Cardiac muscle cell (in vitro differentiated cells and primary cell): Measurements from ENCODE around the gene ACAP1. TPM values are rescaled to one million over a fixed set of nuclear protein-coding genes. Genes with fewer than 3 reads are reported as not detected.
A peak's percentile ranks its signal among the peaks of the same experiment; 100 is the strongest.

Experiments
- DNase-seq, 2 donors: peaks; one replicate each; pipeline versions ENCODE4 v3.0.0 to v3.0.0-alpha.2; 2010 to 2017; ENCODE audit warnings: low read depth in 1 of 2, low spot score in 1 of 2
- H3K27ac ChIP-seq: fragments of 200-600 bp; sonication (generic); 2 replicates; pipeline ENCODE4 v1.5.1; 2016
- H3K27me3 ChIP-seq: fragments of 200-600 bp; sonication (generic); 2 replicates; pipeline ENCODE4 v1.6.0; 2016; ENCODE audit warnings: control low read depth
- H3K36me3 ChIP-seq: fragments of 200-600 bp; sonication (generic); 2 replicates; pipeline ENCODE4 v1.5.1; 2016; ENCODE audit warnings: control low read depth
- H3K4me1 ChIP-seq: fragments of 200-600 bp; sonication (generic); 2 replicates; pipeline ENCODE4 v1.8.1; 2017; ENCODE audit warnings: low read depth, mild to moderate bottlenecking, mixed run types
- H3K4me3 ChIP-seq: fragments of 200-600 bp; sonication (generic); 2 replicates; pipeline ENCODE4 v1.5.1; 2016; ENCODE audit warnings: mild to moderate bottlenecking
- H3K9me3 ChIP-seq: fragments of 200-600 bp; sonication (generic); 2 replicates; pipeline ENCODE4 v1.5.1; 2017; ENCODE audit warnings: low read depth, mild to moderate bottlenecking, control low read depth
- polyA plus RNA-seq: library from polyadenylated mRNA; unstranded; fragments of >200 nt; fragmentation: Nextera tagmentation; extraction: Ambion mirVana; gene quantifications from 2 replicates; pipeline ENCODE4 v1.2.1, GENCODE V29; 2016
- total RNA-seq: library from RNA; depleted of rRNA; stranded (reverse); fragments of >200 nt; gene quantifications from 2 replicates; pipeline ENCODE4 v1.2.3, GENCODE V29; 2016
- TF ChIP-seq, protein P1 (sequence below): IDR thresholded peaks from 2 replicates; pipeline ENCODE4 v1.5.1; 2012; ENCODE audit warnings: low read depth, mild to moderate bottlenecking, low read length

Gene ACAP1
- total and polyA plus RNA-seq, 2 experiments from 2014 or later, result 1.4 to 32.1 TPM

DNA sequence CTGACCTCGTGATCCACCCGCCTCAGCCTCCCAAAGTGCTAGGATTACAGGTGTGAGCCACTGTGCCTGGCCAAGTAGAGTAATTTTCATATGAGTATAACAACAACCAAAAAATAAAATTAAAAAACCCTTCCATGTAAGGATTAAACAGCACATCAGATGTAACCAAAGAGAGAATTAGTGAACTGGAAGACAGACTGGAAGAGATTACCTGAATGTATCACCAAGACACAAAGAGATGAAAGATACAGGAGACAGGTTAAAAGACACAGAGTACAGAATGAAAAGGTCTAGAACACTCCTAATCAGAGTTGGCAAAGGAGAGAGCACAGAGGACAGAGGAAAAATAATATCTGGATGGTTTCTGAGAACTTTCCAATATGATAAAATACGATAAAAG, 42.8 kb downstream of the ACAP1 start:
- no peak overlapping the region for H3K27ac ChIP-seq
- H3K4me3 ChIP-seq, result no peak overlapping the region
- no peaks in the 10 kb centered on the region for H3K36me3 ChIP-seq
- no peak for DNase-seq
- peaks cover 41% of the 10 kb centered on the region for H3K27me3 ChIP-seq
- H3K4me1 ChIP-seq, result no peaks in the 10 kb centered on the region
- H3K9me3 ChIP-seq, result no peaks in the 10 kb centered on the region
- TF ChIP-seq, protein P1, sequence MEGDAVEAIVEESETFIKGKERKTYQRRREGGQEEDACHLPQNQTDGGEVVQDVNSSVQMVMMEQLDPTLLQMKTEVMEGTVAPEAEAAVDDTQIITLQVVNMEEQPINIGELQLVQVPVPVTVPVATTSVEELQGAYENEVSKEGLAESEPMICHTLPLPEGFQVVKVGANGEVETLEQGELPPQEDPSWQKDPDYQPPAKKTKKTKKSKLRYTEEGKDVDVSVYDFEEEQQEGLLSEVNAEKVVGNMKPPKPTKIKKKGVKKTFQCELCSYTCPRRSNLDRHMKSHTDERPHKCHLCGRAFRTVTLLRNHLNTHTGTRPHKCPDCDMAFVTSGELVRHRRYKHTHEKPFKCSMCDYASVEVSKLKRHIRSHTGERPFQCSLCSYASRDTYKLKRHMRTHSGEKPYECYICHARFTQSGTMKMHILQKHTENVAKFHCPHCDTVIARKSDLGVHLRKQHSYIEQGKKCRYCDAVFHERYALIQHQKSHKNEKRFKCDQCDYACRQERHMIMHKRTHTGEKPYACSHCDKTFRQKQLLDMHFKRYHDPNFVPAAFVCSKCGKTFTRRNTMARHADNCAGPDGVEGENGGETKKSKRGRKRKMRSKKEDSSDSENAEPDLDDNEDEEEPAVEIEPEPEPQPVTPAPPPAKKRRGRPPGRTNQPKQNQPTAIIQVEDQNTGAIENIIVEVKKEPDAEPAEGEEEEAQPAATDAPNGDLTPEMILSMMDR, result no peak

DNA sequence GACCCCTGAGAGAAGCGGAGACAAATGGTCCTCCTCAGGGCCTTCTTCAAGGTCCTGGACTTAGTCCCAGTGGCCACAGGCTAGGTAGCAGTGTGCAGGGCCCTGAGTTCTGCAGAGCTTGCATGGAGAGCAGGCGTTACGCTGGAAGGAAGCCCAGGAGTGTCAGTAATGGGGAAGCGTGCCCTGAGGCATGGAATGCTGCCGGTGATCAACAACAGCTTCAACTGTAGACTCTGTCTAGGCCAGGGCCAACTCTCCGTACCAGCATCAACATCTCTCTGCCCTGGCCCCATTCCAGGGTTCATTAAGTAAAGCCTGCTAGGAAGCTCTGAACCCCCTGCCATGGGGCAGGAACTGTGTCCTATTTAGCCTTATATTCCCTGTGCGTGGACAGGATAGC, 44.0 kb downstream of the ACAP1 start:
- Histone ChIP-seq H3K36me3 (no peaks in the 10 kb centered on the region), H3K9me3 (no peaks in the 10 kb centered on the region), H3K27ac (no peak overlapping the region), H3K4me1 (no peaks in the 10 kb centered on the region), H3K4me3 (no peak overlapping the region), H3K27me3 (peaks cover 45% of the 10 kb centered on the region)
- DNase-seq, result peak in 1 of 2 donors; percentile 71
- TF ChIP-seq, protein P1, result no peak

DNA sequence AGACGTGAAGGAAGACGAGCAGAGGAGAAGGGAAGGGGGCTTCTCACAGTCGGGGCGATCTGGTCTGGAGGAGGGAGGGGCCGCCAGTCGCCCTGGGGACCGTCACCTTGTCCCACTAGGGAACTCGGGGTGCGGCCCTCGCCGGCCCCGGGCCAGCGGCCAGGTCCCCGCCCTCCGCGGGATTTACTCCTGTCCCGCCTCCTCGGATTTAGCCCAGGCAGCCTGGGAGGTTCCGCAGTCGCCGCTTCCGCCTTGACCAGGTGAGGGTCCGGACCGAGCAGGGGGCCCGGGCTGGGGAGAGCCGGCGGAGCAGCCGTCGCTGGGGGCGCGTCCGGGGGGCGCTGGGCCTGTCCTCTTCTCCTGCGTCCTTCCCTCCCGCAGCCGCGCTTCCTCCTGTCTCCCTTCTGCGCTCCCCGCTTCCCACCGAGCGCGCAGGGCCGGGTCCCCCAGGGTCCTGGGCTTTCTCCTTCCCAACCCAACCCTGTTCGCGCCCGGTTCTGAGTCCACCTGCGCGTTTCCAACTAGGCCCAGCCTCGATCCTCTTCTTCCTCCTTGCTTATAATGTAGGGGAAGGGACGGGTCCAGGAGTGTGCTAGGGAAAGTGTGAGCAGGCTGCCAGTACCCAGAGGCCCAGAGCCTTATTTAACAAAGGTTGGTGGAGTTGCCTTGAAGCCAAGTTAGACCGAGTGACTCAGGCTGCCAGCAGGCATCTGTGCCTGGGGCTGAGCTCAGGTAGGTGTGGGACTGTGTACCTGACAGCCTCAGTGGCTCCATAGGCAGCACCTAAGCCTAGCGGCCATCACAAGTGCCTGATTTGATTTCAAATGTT, 44.7 kb downstream of the ACAP1 start, which contains the start of gene TNK1:
TNK1 (plus strand) TSS at position 235 of the 829 bp plus-strand sequence. CDS start 1,838 bp downstream, outside the sequence.
- peak within 1 kb of the TSS; percentile 14 for H3K4me3 ChIP-seq
- peak in 1 of 2 donors; percentile 36 for DNase-seq
- TF ChIP-seq, protein P1, result no peak
- no peak within 1 kb of the TSS for H3K27ac ChIP-seq
- H3K36me3 ChIP-seq, result no peaks in the 10 kb centered on the region
- no peaks in the 10 kb centered on the region for H3K4me1 ChIP-seq
- H3K27me3 ChIP-seq, result peaks cover 45% of the 10 kb centered on the region
- H3K9me3 ChIP-seq, result no peaks in the 10 kb centered on the region

DNA sequence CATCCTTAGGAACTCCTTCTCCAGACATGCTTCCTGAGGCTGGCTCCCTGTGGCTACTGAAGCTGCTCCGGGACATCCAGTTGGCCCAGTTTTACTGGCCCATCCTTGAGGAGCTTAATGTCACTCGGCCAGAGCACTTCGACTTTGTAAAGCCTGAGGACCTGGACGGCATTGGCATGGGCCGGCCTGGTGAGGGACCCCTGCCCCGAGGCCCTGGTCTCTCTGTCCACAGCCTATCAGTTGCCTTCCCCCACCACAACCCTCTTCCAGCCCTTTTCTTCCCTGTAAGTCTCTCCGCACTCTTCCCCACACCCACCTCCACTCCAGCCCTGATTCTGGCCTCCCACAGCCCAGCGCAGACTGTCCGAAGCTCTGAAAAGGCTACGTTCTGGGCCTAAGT, 46.6 kb downstream of the ACAP1 start:
- Histone ChIP-seq H3K27ac (no peak overlapping the region), H3K9me3 (no peaks in the 10 kb centered on the region), H3K36me3 (no peaks in the 10 kb centered on the region), H3K4me1 (no peaks in the 10 kb centered on the region), H3K4me3 (no peak overlapping the region), H3K27me3 (peaks cover 45% of the 10 kb centered on the region)
- TF ChIP-seq, protein P1, result no peak
- DNase-seq, result no peak

DNA sequence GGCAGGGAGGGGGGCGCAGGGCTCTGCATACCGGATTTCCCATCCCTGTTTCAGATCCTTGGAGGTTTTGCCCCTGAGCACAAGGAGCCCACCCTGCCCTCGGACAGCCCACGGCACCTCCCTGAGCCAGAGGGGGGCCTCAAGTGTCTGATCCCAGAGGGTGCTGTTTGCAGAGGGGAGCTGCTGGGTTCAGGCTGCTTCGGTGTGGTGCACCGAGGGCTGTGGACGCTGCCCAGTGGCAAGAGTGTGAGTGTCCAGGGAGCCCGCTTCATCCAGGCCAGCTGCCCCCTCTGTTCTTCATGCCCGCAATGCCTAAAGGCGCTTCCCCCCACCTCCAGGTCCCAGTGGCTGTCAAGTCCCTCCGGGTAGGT, 47.0 kb downstream of the ACAP1 start:
- Histone ChIP-seq H3K27ac (no peak overlapping the region), H3K27me3 (peaks cover 45% of the 10 kb centered on the region), H3K4me1 (no peaks in the 10 kb centered on the region), H3K36me3 (no peaks in the 10 kb centered on the region), H3K4me3 (no peak overlapping the region), H3K9me3 (no peaks in the 10 kb centered on the region)
- DNase-seq, result no peak
- TF ChIP-seq, protein P1, result no peak
